Common myeloid progenitor, CD34-positive (primary cell): ENCODE data around the gene ANO1.
A peak's percentile ranks its signal among the peaks of the same experiment; 100 is the strongest.

Source experiments
- CTCF ChIA-PET: fragments of 350-600 bp; sonication (Branson Sonifier 250); formaldehyde crosslinking; loops from one replicate; lab custom pipeline; 2021; ENCODE audit warnings: antibody characterized with exemption; lab: Charles Lee
- POLR2A ChIA-PET: fragments of 350-600 bp; sonication (Branson Sonifier 250); formaldehyde crosslinking; loops from one replicate; lab custom pipeline; 2021; ENCODE audit warnings: antibody characterized with exemption; lab: Charles Lee
- DNase-seq, 3 donors: peaks; one replicate each; pipeline versions ENCODE4 v3.0.0 to v3.0.0-alpha.2; 2013
- H3K27ac ChIP-seq, 2 experiments: 1 replicate in 1 of 2; 2 replicates in 1 of 2; pipeline ENCODE4 v1.7.0; 2013; ENCODE audit warnings: inconsistent platforms in 2 of 2, low read length in 2 of 2, mild to moderate bottlenecking in 2 of 2, low read depth in 1 of 2, moderate library complexity in 1 of 2; ENCODE audit not compliant: severe bottlenecking in 2 of 2, insufficient read depth in 1 of 2, poor library complexity in 1 of 2
- H3K27me3 ChIP-seq, 5 experiments: replicated peaks in 2 of 5; 1 replicate in 3 of 5; 2 replicates in 2 of 5; pipeline versions ENCODE4 v1.6.1 to v1.7.0; 2013; ENCODE audit warnings: low read length in 4 of 5, mild to moderate bottlenecking in 2 of 5, moderate library complexity in 2 of 5, inconsistent platforms in 1 of 5; ENCODE audit not compliant: insufficient read depth in 5 of 5, control insufficient read depth in 4 of 5
- H3K36me3 ChIP-seq, 4 experiments: 1 replicate in 2 of 4; 2 replicates in 2 of 4; pipeline versions ENCODE4 v1.6.1 to v1.7.0; 2013; ENCODE audit warnings: low read length in 3 of 4, control low read depth in 1 of 4, mild to moderate bottlenecking in 1 of 4; ENCODE audit not compliant: control insufficient read depth in 4 of 4, insufficient read depth in 4 of 4
- H3K4me1 ChIP-seq, 4 experiments: 1 replicate in 3 of 4; 2 replicates in 1 of 4; pipeline versions ENCODE4 v1.6.1 to v1.7.1; 2013; ENCODE audit warnings: low read length in 3 of 4, mild to moderate bottlenecking in 3 of 4, control low read depth in 1 of 4, inconsistent platforms in 1 of 4, moderate library complexity in 1 of 4; ENCODE audit not compliant: control insufficient read depth in 4 of 4, insufficient read depth in 4 of 4; ENCODE audit errors: control extremely low read depth in 1 of 4
- H3K4me3 ChIP-seq, 7 experiments: 1 replicate in 4 of 7; 2 replicates in 3 of 7; pipeline versions ENCODE4 v1.5.1 to v1.7.0; 2013; ENCODE audit warnings: mild to moderate bottlenecking in 7 of 7, low read length in 6 of 7, moderate library complexity in 6 of 7, inconsistent platforms in 2 of 7, low read depth in 2 of 7, control low read depth in 1 of 7; ENCODE audit not compliant: insufficient read depth in 4 of 7, control insufficient read depth in 1 of 7; ENCODE audit errors: extremely low read depth in 1 of 7
- H3K9me3 ChIP-seq, 5 experiments: 1 replicate in 4 of 5; 2 replicates in 1 of 5; pipeline versions ENCODE4 v1.6.1 to v1.7.1; 2013; ENCODE audit warnings: low read length in 4 of 5, mild to moderate bottlenecking in 2 of 5, inconsistent platforms in 1 of 5, low read depth in 1 of 5, moderate library complexity in 1 of 5; ENCODE audit not compliant: control insufficient read depth in 4 of 5, insufficient read depth in 2 of 5; ENCODE audit errors: control extremely low read depth in 1 of 5
- WGBS: methylation state at CpG from one replicate; pipeline ENCODE4 v1.1.5; 2013; ENCODE audit not compliant: insufficient coverage; 5-methylcytosine and 5-hydroxymethylcytosine counted together

Gene ANO1

DNA sequence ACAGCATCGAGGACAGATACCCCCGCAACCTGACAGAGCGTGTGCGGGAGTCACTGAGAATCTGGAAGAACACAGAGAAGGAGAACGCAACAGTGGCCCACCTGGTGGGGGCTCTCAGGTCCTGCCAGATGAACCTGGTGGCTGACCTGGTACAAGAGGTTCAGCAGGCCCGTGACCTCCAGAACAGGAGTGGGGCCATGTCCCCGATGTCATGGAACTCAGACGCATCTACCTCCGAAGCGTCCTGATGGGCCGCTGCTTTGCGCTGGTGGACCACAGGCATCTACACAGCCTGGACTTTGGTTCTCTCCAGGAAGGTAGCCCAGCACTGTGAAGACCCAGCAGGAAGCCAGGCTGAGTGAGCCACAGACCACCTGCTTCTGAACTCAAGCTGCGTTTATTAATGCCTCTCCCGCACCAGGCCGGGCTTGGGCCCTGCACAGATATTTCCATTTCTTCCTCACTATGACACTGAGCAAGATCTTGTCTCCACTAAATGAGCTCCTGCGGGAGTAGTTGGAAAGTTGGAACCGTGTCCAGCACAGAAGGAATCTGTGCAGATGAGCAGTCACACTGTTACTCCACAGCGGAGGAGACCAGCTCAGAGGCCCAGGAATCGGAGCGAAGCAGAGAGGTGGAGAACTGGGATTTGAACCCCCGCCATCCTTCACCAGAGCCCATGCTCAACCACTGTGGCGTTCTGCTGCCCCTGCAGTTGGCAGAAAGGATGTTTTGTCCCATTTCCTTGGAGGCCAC, 128.3 kb downstream of the ANO1 start:
- H3K4me1 ChIP-seq = peaks cover 0 to 29% (median 22%) of the 10 kb centered on the region in 4 experiments
- no peak overlapping the region for H3K27ac ChIP-seq
- no peaks in the 10 kb centered on the region for H3K9me3 ChIP-seq
- POLR2A ChIA-PET = no interaction called here
- no peaks in the 10 kb centered on the region for H3K27me3 ChIP-seq
- CTCF ChIA-PET = interaction anchor here (0.7 kb wide), 1 partner anchor 14 kb away, joined by 3 read pairs; no protein-coding TSS in a partner anchor
- H3K4me3 ChIP-seq = no peak overlapping the region
- no peak for DNase-seq
- peaks cover 21 to 47% (median 37%) of the 10 kb centered on the region in 4 experiments for H3K36me3 ChIP-seq
- WGBS = 97% methylated on average over 20 of the region's 22 CpGs

DNA sequence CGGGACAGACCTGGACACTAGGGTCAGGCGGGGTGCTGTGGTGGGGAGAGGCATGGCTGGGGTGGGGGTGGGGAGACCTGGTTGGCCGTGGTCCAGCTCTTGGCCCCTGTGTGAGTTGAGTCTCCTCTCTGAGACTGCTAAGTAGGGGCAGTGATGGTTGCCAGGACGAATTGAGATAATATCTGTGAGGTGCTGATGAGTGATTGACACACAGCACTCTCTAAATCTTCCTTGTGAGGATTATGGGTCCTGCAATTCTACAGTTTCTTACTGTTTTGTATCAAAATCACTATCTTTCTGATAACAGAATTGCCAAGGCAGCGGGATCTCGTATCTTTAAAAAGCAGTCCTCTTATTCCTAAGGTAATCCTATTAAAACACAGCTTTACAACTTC, 128.9 kb downstream of the ANO1 start:
- POLR2A ChIA-PET = no interaction called here

DNA sequence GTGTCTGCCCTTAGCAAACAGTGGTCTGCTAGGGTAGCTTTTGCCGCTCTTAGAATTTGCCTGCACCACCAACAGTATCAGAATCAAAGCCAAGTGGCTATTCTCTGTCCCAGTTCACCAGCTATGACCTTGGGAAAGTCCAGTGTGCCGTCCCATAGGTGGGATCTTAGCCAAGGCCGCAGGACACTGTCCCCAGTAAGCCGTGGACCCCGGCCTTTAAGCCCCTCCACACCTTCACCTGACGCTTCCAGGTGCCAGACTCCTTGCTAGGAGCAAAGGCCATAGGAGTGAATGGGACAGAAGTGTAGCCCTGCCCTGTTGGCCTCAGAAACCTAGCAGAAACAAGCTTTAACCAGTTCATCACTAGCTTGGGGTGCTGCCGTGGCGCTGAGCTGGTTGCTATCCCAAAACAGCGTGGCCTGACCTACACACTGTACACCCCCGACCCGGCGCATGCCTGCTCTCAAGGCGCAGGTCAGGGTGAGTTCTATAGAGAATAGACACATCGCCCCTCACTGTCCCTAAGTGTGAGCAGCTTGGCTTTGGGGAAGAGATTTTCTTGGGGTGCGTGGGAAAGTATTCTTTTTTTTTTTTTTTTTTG, 129.5 kb downstream of the ANO1 start:
- Histone ChIP-seq H3K27me3 (no peaks in the 10 kb centered on the region), H3K27ac (peak overlapping the region in 1 of 2 experiments; percentile 45), H3K9me3 (no peaks in the 10 kb centered on the region), H3K36me3 (peaks cover 21 to 47% (median 37%) of the 10 kb centered on the region in 4 experiments), H3K4me3 (no peak overlapping the region), H3K4me1 (peaks cover 0 to 21% (median 17%) of the 10 kb centered on the region in 4 experiments)
- WGBS = 95% methylated on average over 12 of the region's 15 CpGs
- no peak for DNase-seq
- ChIA-PET CTCF (interaction anchor here (0.8 kb wide), 1 partner anchor 20 kb away, joined by 3 read pairs; no protein-coding TSS in a partner anchor), POLR2A (no interaction called here)

More for the DNA sequence above, 128.9 kb downstream of the ANO1 start:
- CTCF ChIA-PET = interaction anchor here (0.7 kb wide), 1 partner anchor 13 kb away, joined by 3 read pairs; no protein-coding TSS in a partner anchor
- H3K27ac ChIP-seq = no peak overlapping the region
- peaks cover 0 to 27% (median 21%) of the 10 kb centered on the region in 4 experiments for H3K4me1 ChIP-seq
- H3K36me3 ChIP-seq = peaks cover 21 to 47% (median 37%) of the 10 kb centered on the region in 4 experiments
- DNase-seq = no peak
- WGBS = 95% methylated on average over 4 of the region's 6 CpGs
- H3K4me3 ChIP-seq = no peak overlapping the region
- H3K27me3 ChIP-seq = no peaks in the 10 kb centered on the region
- no peaks in the 10 kb centered on the region for H3K9me3 ChIP-seq

DNA sequence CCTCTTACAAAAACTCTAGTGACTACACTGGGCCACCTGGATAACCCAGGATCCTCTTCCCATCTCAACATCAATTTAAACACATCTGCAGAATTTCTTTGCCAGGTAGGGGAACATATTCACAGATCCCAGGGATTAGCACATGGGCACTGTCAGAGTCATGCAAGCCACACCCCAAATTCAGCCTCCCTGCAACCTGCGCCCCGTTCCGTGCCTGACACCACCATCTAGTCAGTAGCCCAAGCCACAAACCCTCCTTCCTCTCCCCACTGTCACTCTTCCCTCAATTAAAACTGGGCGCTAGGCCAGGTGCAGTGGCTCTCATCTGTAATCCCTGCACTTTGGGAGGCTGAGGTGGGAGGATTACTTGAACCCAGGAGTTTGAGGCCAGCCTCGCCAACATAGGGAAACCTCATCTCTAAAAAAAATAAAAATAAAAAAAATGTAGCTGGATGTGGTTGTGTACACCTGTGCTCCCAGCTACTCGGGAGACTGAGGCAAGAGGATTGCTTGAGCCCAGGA, 131.3 kb downstream of the ANO1 start:
- CTCF ChIA-PET = no interaction called here
- 89% methylated on average over 5 of the region's 6 CpGs for WGBS
- no peaks in the 10 kb centered on the region for H3K9me3 ChIP-seq
- no peak overlapping the region for H3K27ac ChIP-seq
- POLR2A ChIA-PET = no interaction called here
- H3K36me3 ChIP-seq = peaks cover 21 to 47% (median 37%) of the 10 kb centered on the region in 4 experiments
- H3K4me1 ChIP-seq = peaks cover 0 to 9% (median 7%) of the 10 kb centered on the region in 4 experiments
- DNase-seq = no peak
- no peaks in the 10 kb centered on the region for H3K27me3 ChIP-seq
- H3K4me3 ChIP-seq = no peak overlapping the region

DNA sequence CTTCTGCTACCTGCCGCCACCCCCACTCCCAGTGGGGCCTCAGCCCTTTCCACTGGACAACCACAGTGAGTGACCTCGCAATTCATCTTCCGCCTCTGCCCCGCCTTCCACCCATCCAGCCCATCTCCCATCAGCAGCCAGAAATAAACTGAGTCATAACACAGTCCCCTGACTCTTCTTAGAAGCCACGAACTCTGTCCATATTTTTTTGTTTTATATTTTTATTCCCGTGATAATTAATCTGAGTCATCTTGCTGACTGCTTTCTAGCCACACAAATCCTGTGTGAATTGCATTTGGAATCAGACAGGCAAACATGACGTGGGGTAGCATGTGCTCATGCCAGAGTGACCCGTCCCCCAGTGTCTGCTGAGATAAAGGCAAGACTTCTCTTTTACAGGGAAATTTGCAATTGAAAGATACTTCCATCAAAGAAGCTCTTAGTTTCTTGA, 132.0 kb downstream of the ANO1 start:
- DNase-seq = no peak
- Histone ChIP-seq H3K27ac (no peak overlapping the region), H3K36me3 (peaks cover 19 to 42% (median 33%) of the 10 kb centered on the region in 4 experiments), H3K4me1 (peaks cover 0 to 3% (median under 1%) of the 10 kb centered on the region in 4 experiments), H3K4me3 (no peak overlapping the region), H3K27me3 (no peaks in the 10 kb centered on the region), H3K9me3 (no peaks in the 10 kb centered on the region)
- CTCF ChIA-PET = no interaction called here
- WGBS = 94% methylated on average over 7 of the region's 8 CpGs
- POLR2A ChIA-PET = no interaction called here

DNA sequence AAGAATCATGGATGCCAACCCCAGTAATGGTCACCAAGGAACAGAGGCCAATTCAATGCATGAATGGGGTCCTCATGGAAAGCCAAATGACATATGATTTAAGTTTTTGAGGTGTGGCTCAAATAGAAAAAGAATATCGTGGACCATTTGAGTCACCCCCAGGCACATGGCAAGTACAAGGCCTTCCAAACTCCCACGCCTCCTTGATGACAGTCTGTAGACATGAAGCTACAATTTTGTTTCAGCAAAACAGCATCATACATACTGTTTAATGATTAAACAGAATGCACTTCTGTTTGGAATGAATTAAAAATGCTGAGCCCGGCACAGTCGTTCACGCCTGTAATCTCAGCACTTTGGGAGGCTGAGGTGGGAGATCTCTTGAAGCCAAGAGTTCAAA, 132.4 kb downstream of the ANO1 start:
- no peaks in the 10 kb centered on the region for H3K4me1 ChIP-seq
- no peak overlapping the region for H3K27ac ChIP-seq
- no peaks in the 10 kb centered on the region for H3K9me3 ChIP-seq
- no peak overlapping the region for H3K4me3 ChIP-seq
- WGBS = 100% methylated on average over 1 of the region's 5 CpGs
- H3K27me3 ChIP-seq = no peaks in the 10 kb centered on the region
- ChIA-PET POLR2A (no interaction called here), CTCF (no interaction called here)
- peaks cover 16 to 38% (median 31%) of the 10 kb centered on the region in 4 experiments for H3K36me3 ChIP-seq
- no peak for DNase-seq
